A549 (cell line): Measurements from ENCODE around the gene GLT6D1.

Experiments
- CHD4 ChIP-seq: fragments of 200-600 bp; sonication (generic); IDR thresholded peaks from 2 replicates; pipeline ENCODE4 v1.6.1; 2016; ENCODE audit warnings: antibody characterized with exemption, mild to moderate bottlenecking, borderline replicate concordance
- EP300 ChIP-seq, 2 experiments: fragments of >200 bp; sonication (Bioruptor Twin); formaldehyde crosslinking; IDR thresholded peaks; 2 replicates in 1 of 2; 3 replicates in 1 of 2; pipeline ENCODE4 v1.6.1; 2016 to 2017
- FOXS1 ChIP-seq: fragments of 250-450 bp; sonication (Bioruptor Pico); IDR thresholded peaks from 2 replicates; pipeline ENCODE4 v1.5.0; 2020; ENCODE audit warnings: mild to moderate bottlenecking, moderate library complexity
- POLR2A ChIP-seq: IDR thresholded peaks from 2 replicates; pipeline ENCODE4 v1.6.1; 2012; ENCODE audit warnings: mild to moderate bottlenecking, low read length
- RAD21 ChIP-seq, 2 experiments: fragments of >200 bp in 1 of 2; sonication (Bioruptor Twin) in 1 of 2; formaldehyde crosslinking in 1 of 2; IDR thresholded peaks in 1 of 2; conservative IDR thresholded peaks in 1 of 2; 2 replicates in 1 of 2; 3 replicates in 1 of 2; pipeline ENCODE4 v1.6.1; 2012 to 2018; ENCODE audit warnings: inconsistent platforms in 1 of 2
- RFX5 ChIP-seq: fragments of 450-650 bp; IDR thresholded peaks from 2 replicates; pipeline ENCODE4 v1.7.1; 2014; ENCODE audit warnings: antibody characterized with exemption, mild to moderate bottlenecking, moderate library complexity
- ZSCAN20 ChIP-seq: fragments of 250-450 bp; sonication (Bioruptor Pico); IDR thresholded peaks from 2 replicates; pipeline ENCODE4 v1.8.0; 2022; ENCODE audit warnings: mild to moderate bottlenecking, moderate library complexity
- TF ChIP-seq, protein P1 (sequence below): fragments of 200-600 bp; sonication (generic); IDR thresholded peaks from 2 replicates; pipeline ENCODE4 v1.6.1; 2016; ENCODE audit warnings: antibody characterized with exemption, mild to moderate bottlenecking, moderate library complexity
- TF ChIP-seq, protein P2 (sequence below): fragments of >200 bp; sonication (Bioruptor Twin); formaldehyde crosslinking; IDR thresholded peaks from 3 replicates; pipeline ENCODE4 v1.5.1; 2016
- TF ChIP-seq, protein P3 (sequence below): IDR thresholded peaks from 2 replicates; pipeline ENCODE4 v1.6.1; 2012

DNA sequence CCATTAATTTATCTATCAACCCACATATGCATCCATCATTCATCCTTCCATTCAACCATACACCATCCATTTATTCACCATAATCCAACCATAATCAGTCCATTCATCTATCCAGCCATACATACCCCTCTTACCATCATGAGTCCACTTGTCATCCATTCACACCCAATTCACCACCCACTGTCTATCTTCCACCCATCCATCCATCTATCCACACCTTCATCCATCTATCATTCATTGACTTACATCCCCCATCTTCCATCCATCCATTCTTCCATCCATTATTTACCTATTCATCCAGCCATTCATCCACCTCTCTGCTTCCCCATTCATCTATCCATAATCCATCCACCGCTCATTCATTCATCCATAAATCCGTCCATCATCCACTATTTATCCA is 60.0 kb downstream of the GLT6D1 start:
- no peak for TF ChIP-seq EP300 (IDR thresholded peaks at IDR 0.05)
- TF ChIP-seq, protein P1, sequence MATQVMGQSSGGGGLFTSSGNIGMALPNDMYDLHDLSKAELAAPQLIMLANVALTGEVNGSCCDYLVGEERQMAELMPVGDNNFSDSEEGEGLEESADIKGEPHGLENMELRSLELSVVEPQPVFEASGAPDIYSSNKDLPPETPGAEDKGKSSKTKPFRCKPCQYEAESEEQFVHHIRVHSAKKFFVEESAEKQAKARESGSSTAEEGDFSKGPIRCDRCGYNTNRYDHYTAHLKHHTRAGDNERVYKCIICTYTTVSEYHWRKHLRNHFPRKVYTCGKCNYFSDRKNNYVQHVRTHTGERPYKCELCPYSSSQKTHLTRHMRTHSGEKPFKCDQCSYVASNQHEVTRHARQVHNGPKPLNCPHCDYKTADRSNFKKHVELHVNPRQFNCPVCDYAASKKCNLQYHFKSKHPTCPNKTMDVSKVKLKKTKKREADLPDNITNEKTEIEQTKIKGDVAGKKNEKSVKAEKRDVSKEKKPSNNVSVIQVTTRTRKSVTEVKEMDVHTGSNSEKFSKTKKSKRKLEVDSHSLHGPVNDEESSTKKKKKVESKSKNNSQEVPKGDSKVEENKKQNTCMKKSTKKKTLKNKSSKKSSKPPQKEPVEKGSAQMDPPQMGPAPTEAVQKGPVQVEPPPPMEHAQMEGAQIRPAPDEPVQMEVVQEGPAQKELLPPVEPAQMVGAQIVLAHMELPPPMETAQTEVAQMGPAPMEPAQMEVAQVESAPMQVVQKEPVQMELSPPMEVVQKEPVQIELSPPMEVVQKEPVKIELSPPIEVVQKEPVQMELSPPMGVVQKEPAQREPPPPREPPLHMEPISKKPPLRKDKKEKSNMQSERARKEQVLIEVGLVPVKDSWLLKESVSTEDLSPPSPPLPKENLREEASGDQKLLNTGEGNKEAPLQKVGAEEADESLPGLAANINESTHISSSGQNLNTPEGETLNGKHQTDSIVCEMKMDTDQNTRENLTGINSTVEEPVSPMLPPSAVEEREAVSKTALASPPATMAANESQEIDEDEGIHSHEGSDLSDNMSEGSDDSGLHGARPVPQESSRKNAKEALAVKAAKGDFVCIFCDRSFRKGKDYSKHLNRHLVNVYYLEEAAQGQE: no peak
- TF ChIP-seq, protein P2, sequence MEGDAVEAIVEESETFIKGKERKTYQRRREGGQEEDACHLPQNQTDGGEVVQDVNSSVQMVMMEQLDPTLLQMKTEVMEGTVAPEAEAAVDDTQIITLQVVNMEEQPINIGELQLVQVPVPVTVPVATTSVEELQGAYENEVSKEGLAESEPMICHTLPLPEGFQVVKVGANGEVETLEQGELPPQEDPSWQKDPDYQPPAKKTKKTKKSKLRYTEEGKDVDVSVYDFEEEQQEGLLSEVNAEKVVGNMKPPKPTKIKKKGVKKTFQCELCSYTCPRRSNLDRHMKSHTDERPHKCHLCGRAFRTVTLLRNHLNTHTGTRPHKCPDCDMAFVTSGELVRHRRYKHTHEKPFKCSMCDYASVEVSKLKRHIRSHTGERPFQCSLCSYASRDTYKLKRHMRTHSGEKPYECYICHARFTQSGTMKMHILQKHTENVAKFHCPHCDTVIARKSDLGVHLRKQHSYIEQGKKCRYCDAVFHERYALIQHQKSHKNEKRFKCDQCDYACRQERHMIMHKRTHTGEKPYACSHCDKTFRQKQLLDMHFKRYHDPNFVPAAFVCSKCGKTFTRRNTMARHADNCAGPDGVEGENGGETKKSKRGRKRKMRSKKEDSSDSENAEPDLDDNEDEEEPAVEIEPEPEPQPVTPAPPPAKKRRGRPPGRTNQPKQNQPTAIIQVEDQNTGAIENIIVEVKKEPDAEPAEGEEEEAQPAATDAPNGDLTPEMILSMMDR: no peak
- no peak for TF ChIP-seq FOXS1 (CRISPR knock-in tag)
- no peak for TF ChIP-seq POLR2A
- TF ChIP-seq, protein P3, sequence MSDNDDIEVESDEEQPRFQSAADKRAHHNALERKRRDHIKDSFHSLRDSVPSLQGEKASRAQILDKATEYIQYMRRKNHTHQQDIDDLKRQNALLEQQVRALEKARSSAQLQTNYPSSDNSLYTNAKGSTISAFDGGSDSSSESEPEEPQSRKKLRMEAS: no peak
- no peak for TF ChIP-seq RAD21 (conservative IDR thresholded peaks at IDR 0.05 in 1 of 2, IDR thresholded peaks at IDR 0.05 in 1 of 2)
- no peak for TF ChIP-seq CHD4
- TF ChIP-seq ZSCAN20: no peak
- TF ChIP-seq RFX5: no peak
